Measurements from ENCODE around the gene GRIK2. TPM values are rescaled to one million over a fixed set of nuclear protein-coding genes. Genes with fewer than 3 reads are reported as not detected.

Gene GRIK2
- total RNA-seq, 1 experiment from 2014 or later = 0.70 TPM

DNA sequence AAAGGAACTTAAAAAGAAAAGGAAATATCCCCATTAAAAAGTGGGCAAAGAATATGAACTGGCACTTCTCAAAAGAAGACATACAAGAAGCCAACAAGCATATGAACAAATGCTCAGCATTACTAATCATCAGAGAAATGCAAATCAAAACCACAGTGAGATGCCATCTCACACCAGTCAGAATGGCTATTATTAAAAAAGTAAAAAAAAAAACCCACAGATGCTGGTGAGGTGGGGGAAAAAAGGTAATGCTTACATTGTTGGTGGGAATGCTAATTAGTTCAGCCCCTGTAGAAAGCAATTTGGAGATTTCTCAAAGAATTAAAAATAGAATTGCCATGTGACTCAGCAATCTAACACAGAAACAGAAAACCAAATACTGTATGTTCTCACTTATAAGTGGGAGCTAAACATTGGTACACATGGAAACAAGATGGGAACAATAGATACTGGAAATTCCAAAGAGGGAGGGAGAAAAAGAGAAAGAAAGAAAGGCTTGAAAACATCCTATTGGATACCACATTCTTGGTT is 437.1 kb downstream of the GRIK2 start:
- H3K27me3 ChIP-seq (ENCODE audit: insufficient read depth, low read length) = no peaks in the 10 kb centered on the region
- no peak overlapping the region for H2BK5ac ChIP-seq (ENCODE audit: insufficient read length, low read length)
- no peak overlapping the region for H3K14ac ChIP-seq (ENCODE audit: insufficient read depth, low read length)
- H3K79me2 ChIP-seq (ENCODE audit: insufficient read depth, low read length) = no peaks in the 10 kb centered on the region
- no peak overlapping the region for H3K23ac ChIP-seq (ENCODE audit: insufficient read length, low read depth, low read length)
- no peaks in the 10 kb centered on the region for H3K9me3 ChIP-seq (ENCODE audit: control insufficient read depth, low read depth, low read length)
- H3K23me2 ChIP-seq (ENCODE audit: insufficient read length, low read depth, low read length, poor library complexity, severe bottlenecking) = no peaks in the 10 kb centered on the region
- H4K5ac ChIP-seq (ENCODE audit: insufficient read length, low read depth, low read length) = no peak overlapping the region
- H3K4ac ChIP-seq (ENCODE audit: low read depth, low read length) = no peak overlapping the region
- H3K36me3 Mint-ChIP-seq (ENCODE audit: insufficient read depth in 1 of 3, low read depth in 3 of 3) = peaks cover 0 to 17% (median 10%) of the 10 kb centered on the region in 3 experiments; a peak in 5 of 7 replicates
- H2BK15ac ChIP-seq (ENCODE audit: low read depth, low read length) = no peak overlapping the region
- H3K27ac ChIP-seq (ENCODE audit: insufficient read length, low read depth, low read length) = no peak overlapping the region
- no peak overlapping the region for H3K9ac ChIP-seq (ENCODE audit: extremely low read depth, insufficient read length, low read length)
- H4K8ac ChIP-seq (replicated peaks; ENCODE audit: insufficient read length, low read depth, low read length) = no peak overlapping the region
- H4K91ac ChIP-seq (ENCODE audit: insufficient read length, low read depth, low read length) = no peak overlapping the region
- H3T11ph ChIP-seq (ENCODE audit: low read length) = no peak overlapping the region
- H3K79me1 ChIP-seq (ENCODE audit: insufficient read depth, low read depth, low read length, poor library complexity, severe bottlenecking) = no peaks in the 10 kb centered on the region
- no peak overlapping the region for H2AFZ ChIP-seq (ENCODE audit: low read length)
- no peak overlapping the region for H3K4me2 ChIP-seq (ENCODE audit: insufficient read depth, insufficient read length, low read length)
- TF ChIP-seq, protein P1, sequence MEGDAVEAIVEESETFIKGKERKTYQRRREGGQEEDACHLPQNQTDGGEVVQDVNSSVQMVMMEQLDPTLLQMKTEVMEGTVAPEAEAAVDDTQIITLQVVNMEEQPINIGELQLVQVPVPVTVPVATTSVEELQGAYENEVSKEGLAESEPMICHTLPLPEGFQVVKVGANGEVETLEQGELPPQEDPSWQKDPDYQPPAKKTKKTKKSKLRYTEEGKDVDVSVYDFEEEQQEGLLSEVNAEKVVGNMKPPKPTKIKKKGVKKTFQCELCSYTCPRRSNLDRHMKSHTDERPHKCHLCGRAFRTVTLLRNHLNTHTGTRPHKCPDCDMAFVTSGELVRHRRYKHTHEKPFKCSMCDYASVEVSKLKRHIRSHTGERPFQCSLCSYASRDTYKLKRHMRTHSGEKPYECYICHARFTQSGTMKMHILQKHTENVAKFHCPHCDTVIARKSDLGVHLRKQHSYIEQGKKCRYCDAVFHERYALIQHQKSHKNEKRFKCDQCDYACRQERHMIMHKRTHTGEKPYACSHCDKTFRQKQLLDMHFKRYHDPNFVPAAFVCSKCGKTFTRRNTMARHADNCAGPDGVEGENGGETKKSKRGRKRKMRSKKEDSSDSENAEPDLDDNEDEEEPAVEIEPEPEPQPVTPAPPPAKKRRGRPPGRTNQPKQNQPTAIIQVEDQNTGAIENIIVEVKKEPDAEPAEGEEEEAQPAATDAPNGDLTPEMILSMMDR (conservative IDR thresholded peaks at IDR 0.05) = no peak
- H2AK5ac ChIP-seq (ENCODE audit: insufficient read length, low read length) = no peak overlapping the region
- H3K4me3 Mint-ChIP-seq = no peak overlapping the region
- H2BK120ac ChIP-seq (ENCODE audit: low read depth, low read length, poor library complexity, severe bottlenecking) = no peak overlapping the region
- no peak for DNase-seq
- H3K18ac ChIP-seq (ENCODE audit: insufficient read length, low read depth, low read length) = no peak overlapping the region
- no peak overlapping the region for H3K56ac ChIP-seq (ENCODE audit: insufficient read length, low read depth, low read length)
- H4K20me1 ChIP-seq (ENCODE audit: control insufficient read depth, insufficient read depth, insufficient read length) = no peaks in the 10 kb centered on the region
- no peaks in the 10 kb centered on the region for H3K4me1 Mint-ChIP-seq
- no peak overlapping the region for H2BK12ac ChIP-seq (ENCODE audit: insufficient read length, low read depth, low read length)
- H3K27ac Mint-ChIP-seq = no peak overlapping the region; a peak in 1 of 7 replicates
- H3K9me3 Mint-ChIP-seq = peaks cover 13 to 19% of the 10 kb centered on the region in 2 experiments; a peak in 4 of 5 replicates
- no peaks in the 10 kb centered on the region for H3K27me3 Mint-ChIP-seq (ENCODE audit: low read depth)
- H3K4me1 ChIP-seq (ENCODE audit: insufficient read depth, low read length) = no peaks in the 10 kb centered on the region
- H2BK20ac ChIP-seq (ENCODE audit: low read depth, low read length, poor library complexity, severe bottlenecking) = no peak overlapping the region

All from H9 (cell line).